Fibroblast of lung (primary cell): ENCODE measurements around the gene FRAT1. TPM values are rescaled to one million over a fixed set of nuclear protein-coding genes. Genes with fewer than 3 reads are reported as not detected.

ENCODE experiments used
- DNase-seq, 2 donors: peaks; one replicate each; pipeline versions ENCODE4 v3.0.0 to v3.0.0-alpha.2; 2010; ENCODE audit warnings: low read depth in 2 of 2
- H2AFZ ChIP-seq: 2 replicates; pipeline ENCODE4 v1.5.1; 2012; ENCODE audit warnings: low read length, control low read depth, inconsistent platforms
- H3K27ac ChIP-seq: 2 replicates; pipeline ENCODE4 v1.5.1; 2011; ENCODE audit warnings: low read length, control low read depth; ENCODE audit not compliant: insufficient read depth
- H3K27me3 ChIP-seq: 2 replicates; pipeline ENCODE4 v1.5.1; 2011; ENCODE audit warnings: mild to moderate bottlenecking, low read length; ENCODE audit not compliant: control insufficient read depth, insufficient read depth
- H3K36me3 ChIP-seq: 2 replicates; pipeline ENCODE4 v1.5.1; 2011; ENCODE audit warnings: low read length; ENCODE audit not compliant: control insufficient read depth, insufficient read depth
- H3K4me1 ChIP-seq: 2 replicates; pipeline ENCODE4 v1.5.1; 2011; ENCODE audit warnings: low read length; ENCODE audit not compliant: control insufficient read depth, insufficient read depth; ENCODE audit errors: extremely low read depth
- H3K4me2 ChIP-seq: 2 replicates; pipeline ENCODE4 v1.5.1; 2011; ENCODE audit warnings: low read length, control low read depth; ENCODE audit not compliant: insufficient read depth; ENCODE audit errors: extremely low read depth
- H3K4me3 ChIP-seq, 4 experiments: fragments of 200-600 bp in 1 of 4; sonication (generic) in 1 of 4; replicated peaks in 1 of 4; 2 replicates each; pipeline ENCODE4 v1.5.1; 2011 to 2016; ENCODE audit warnings: low read length in 4 of 4, low read depth in 3 of 4, mild to moderate bottlenecking in 3 of 4, control low read depth in 2 of 4, inconsistent platforms in 1 of 4, mixed read lengths in 1 of 4; ENCODE audit not compliant: insufficient read depth in 1 of 4; ENCODE audit errors: control extremely low read depth in 1 of 4
- H3K79me2 ChIP-seq: 2 replicates; pipeline ENCODE4 v1.5.1; 2012; ENCODE audit warnings: mild to moderate bottlenecking, low read length, inconsistent platforms; ENCODE audit not compliant: control insufficient read depth, insufficient read depth
- H3K9ac ChIP-seq: 2 replicates; pipeline ENCODE4 v1.5.1; 2011; ENCODE audit warnings: mild to moderate bottlenecking, low read length, control low read depth; ENCODE audit not compliant: insufficient read depth
- H3K9me3 ChIP-seq: 2 replicates; pipeline ENCODE4 v1.5.1; 2012; ENCODE audit warnings: low read depth, low read length; ENCODE audit not compliant: control insufficient read depth, insufficient read depth
- H4K20me1 ChIP-seq: 2 replicates; pipeline ENCODE4 v1.5.1; 2011; ENCODE audit warnings: low read length; ENCODE audit not compliant: control insufficient read depth, insufficient read depth; ENCODE audit errors: extremely low read depth
- EZH2 ChIP-seq: IDR thresholded peaks from 2 replicates; pipeline ENCODE4 v1.5.1; 2012; ENCODE audit warnings: low read length, control low read depth, mild to moderate bottlenecking; ENCODE audit errors: missing control alignments
- polyA plus RNA-seq, 2 donors: library from polyadenylated mRNA; depleted of rRNA in 1 of 2; stranded (reverse) in 1 of 2; unstranded in 1 of 2; fragments of >200 nt; gene quantifications; 2 replicates each; pipeline ENCODE4 v1.2.1, GENCODE V29; 2011 to 2012; ENCODE audit warnings: missing spikeins in 1 of 2
- total RNA-seq: library from RNA; depleted of rRNA; stranded (reverse); fragments of >200 nt; gene quantifications from 2 replicates; pipeline ENCODE4 v1.2.1, GENCODE V29; 2014
- TF ChIP-seq, protein P1 (sequence below), 2 donors: IDR thresholded peaks in 1 of 2; conservative IDR thresholded peaks in 1 of 2; 1 replicate in 1 of 2; 2 replicates in 1 of 2; pipeline ENCODE4 v1.5.1; 2011 to 2012; ENCODE audit warnings: low read length in 2 of 2, control low read depth in 1 of 2, inconsistent platforms in 1 of 2, low read depth in 1 of 2, mild to moderate bottlenecking in 1 of 2

FRAT1 gene
- total and polyA plus RNA-seq, 2 donors (not counting 1 experiment from before 2014, with no cell fraction given): 0.48 to 2.8 TPM

- H3K27me3 ChIP-seq: no peaks in the 10 kb centered on the region
- no peak overlapping the region for H2AFZ ChIP-seq
- H3K79me2 ChIP-seq: peaks cover 8% of the 10 kb centered on the region
- H3K4me2 ChIP-seq: no peak overlapping the region
- peaks cover 4% of the 10 kb centered on the region for H3K4me1 ChIP-seq
- H4K20me1 ChIP-seq: no peaks in the 10 kb centered on the region
- TF ChIP-seq EZH2: no peak
- TF ChIP-seq, protein P1, sequence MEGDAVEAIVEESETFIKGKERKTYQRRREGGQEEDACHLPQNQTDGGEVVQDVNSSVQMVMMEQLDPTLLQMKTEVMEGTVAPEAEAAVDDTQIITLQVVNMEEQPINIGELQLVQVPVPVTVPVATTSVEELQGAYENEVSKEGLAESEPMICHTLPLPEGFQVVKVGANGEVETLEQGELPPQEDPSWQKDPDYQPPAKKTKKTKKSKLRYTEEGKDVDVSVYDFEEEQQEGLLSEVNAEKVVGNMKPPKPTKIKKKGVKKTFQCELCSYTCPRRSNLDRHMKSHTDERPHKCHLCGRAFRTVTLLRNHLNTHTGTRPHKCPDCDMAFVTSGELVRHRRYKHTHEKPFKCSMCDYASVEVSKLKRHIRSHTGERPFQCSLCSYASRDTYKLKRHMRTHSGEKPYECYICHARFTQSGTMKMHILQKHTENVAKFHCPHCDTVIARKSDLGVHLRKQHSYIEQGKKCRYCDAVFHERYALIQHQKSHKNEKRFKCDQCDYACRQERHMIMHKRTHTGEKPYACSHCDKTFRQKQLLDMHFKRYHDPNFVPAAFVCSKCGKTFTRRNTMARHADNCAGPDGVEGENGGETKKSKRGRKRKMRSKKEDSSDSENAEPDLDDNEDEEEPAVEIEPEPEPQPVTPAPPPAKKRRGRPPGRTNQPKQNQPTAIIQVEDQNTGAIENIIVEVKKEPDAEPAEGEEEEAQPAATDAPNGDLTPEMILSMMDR (conservative IDR thresholded peaks at IDR 0.05 in 1 of 2, IDR thresholded peaks at IDR 0.05 in 1 of 2; ENCODE audit: low read depth in 1 of 2, low read length in 2 of 2): no peak
- H3K27ac ChIP-seq: no peak overlapping the region
- H3K9ac ChIP-seq: no peak overlapping the region
- no peak overlapping the region for H3K4me3 ChIP-seq
- H3K36me3 ChIP-seq: no peaks in the 10 kb centered on the region
- DNase-seq: no peak
- no peaks in the 10 kb centered on the region for H3K9me3 ChIP-seq
These were observed 44.2 kb upstream of the FRAT1 start for GRCh38 chr10:97274828-97275227.

DNA sequence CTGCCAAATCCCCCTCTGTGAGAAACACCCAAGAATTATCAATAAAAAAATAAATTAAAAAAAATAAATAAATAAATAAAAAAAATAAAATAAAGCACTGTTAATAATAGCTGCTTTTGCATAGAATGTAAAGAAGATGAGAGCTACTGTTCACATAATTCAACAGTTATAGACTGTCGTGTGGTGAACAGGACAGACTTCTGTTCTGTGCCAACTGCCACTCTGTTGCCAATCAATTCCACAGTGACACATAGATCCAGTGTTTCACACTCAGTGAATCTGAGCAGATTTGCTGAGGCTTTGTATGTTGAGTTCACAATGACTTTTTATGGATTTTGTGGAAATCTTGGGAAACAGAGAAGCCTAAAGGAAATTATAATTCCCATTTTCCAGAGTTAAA lies 41.5 kb upstream of the FRAT1 start:
- DNase-seq: no peak
- Histone ChIP-seq H3K4me2 (no peak overlapping the region), H3K9me3 (no peaks in the 10 kb centered on the region), H3K27me3 (no peaks in the 10 kb centered on the region), H3K4me1 (peaks cover 4% of the 10 kb centered on the region), H3K79me2 (peaks cover 15% of the 10 kb centered on the region), H3K27ac (no peak overlapping the region), H4K20me1 (no peaks in the 10 kb centered on the region), H2AFZ (no peak overlapping the region), H3K9ac (no peak overlapping the region), H3K36me3 (no peaks in the 10 kb centered on the region), H3K4me3 (no peak overlapping the region)
- TF ChIP-seq, protein P1 (conservative IDR thresholded peaks at IDR 0.05 in 1 of 2, IDR thresholded peaks at IDR 0.05 in 1 of 2; ENCODE audit: low read depth in 1 of 2, low read length in 2 of 2): no peak
- no peak for TF ChIP-seq EZH2

DNA sequence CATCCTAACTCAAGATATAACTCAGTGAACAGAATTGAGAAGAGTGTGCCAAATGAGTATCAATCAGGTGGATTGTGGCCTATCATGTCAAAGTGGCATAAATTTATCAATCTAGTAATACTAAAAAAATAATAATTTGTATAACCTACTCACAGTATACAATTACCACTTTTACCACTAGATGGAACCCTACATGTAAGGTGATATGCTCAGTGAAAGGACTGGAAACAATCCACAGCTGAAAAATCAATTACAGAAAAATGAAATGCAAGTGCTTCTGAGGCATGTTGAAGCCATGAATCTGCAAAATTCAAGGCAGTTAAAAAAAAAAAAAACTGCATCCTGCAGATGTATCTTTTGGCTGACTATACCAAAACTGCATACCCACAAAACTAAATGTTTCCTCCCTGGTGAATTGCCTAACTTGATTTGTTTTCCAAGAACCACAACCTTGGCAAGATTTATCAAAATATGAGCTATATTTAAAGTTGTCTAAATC lies 40.5 kb upstream of the FRAT1 start:
- Histone ChIP-seq H3K36me3 (no peaks in the 10 kb centered on the region), H2AFZ (no peak overlapping the region), H3K4me2 (peak overlapping the region; percentile 28), H3K4me1 (peaks cover 4% of the 10 kb centered on the region), H3K9ac (no peak overlapping the region), H3K9me3 (no peaks in the 10 kb centered on the region), H4K20me1 (no peaks in the 10 kb centered on the region), H3K79me2 (peaks cover 15% of the 10 kb centered on the region), H3K27me3 (no peaks in the 10 kb centered on the region), H3K4me3 (no peak overlapping the region), H3K27ac (peak overlapping the region; percentile 45)
- peak; percentile 85 to 99 for DNase-seq
- TF ChIP-seq EZH2: no peak
- TF ChIP-seq, protein P1 (conservative IDR thresholded peaks at IDR 0.05 in 1 of 2, IDR thresholded peaks at IDR 0.05 in 1 of 2; ENCODE audit: low read depth in 1 of 2, low read length in 2 of 2): peak; percentile 37 to 61
